HepG2 (cell line): Measurements from ENCODE around the gene COPS6. TPM values are rescaled to one million over a fixed set of nuclear protein-coding genes. Genes with fewer than 3 reads are reported as not detected.

Experiments used
- ASH2L ChIP-seq: fragments of 300-600, 200-600 bp; sonication (generic); IDR thresholded peaks from 2 replicates; pipeline ENCODE4 v1.7.0; 2017; ENCODE audit warnings: low read depth, mild to moderate bottlenecking, moderate library complexity, mixed read lengths, low read length; ENCODE audit not compliant: insufficient read length
- CREM ChIP-seq, 2 experiments: sonication (generic) in 1 of 2; formaldehyde crosslinking in 1 of 2; IDR thresholded peaks; 2 replicates each; pipeline versions ENCODE4 v1.4.0 to v1.6.1; 2016 to 2020; ENCODE audit warnings: antibody characterized with exemption in 1 of 2, mild to moderate bottlenecking in 1 of 2, missing genetic modification reagents in 1 of 2
- ESRRA ChIP-seq: sonication (generic); formaldehyde crosslinking; IDR thresholded peaks from 2 replicates; pipeline ENCODE4 v1.5.1; 2020; ENCODE audit warnings: mild to moderate bottlenecking, low read depth, missing genetic modification reagents
- IRF9 ChIP-seq: sonication (generic); formaldehyde crosslinking; IDR thresholded peaks from 2 replicates; pipeline ENCODE4 v1.8.0; 2022; ENCODE audit warnings: missing genetic modification reagents, mild to moderate bottlenecking, borderline replicate concordance
- KDM5A ChIP-seq: fragments of 200-600 bp; sonication (generic); IDR thresholded peaks from 2 replicates; pipeline ENCODE4 v1.7.0; 2018; ENCODE audit warnings: antibody characterized with exemption, mild to moderate bottlenecking, low read length, borderline replicate concordance
- PAWR ChIP-seq: sonication (generic); formaldehyde crosslinking; IDR thresholded peaks from 2 replicates; pipeline ENCODE4 v1.4.0; 2020; ENCODE audit warnings: missing genetic modification reagents, mild to moderate bottlenecking, borderline replicate concordance
- RBM39 ChIP-seq: fragments of 200-400 bp; formaldehyde crosslinking; IDR thresholded peaks from one replicate; pipeline ENCODE4 v1.6.1; 2018; ENCODE audit warnings: antibody characterized with exemption, mild to moderate bottlenecking, low read depth, low read length; ENCODE audit not compliant: poor library complexity, severe bottlenecking
- TOPORS ChIP-seq: sonication (generic); formaldehyde crosslinking; IDR thresholded peaks from 2 replicates; pipeline ENCODE4 v1.8.0; 2023; ENCODE audit warnings: mild to moderate bottlenecking, missing genetic modification reagents
- ZNF441 ChIP-seq: sonication (generic); formaldehyde crosslinking; IDR thresholded peaks from 2 replicates; pipeline ENCODE4 v1.7.0; 2021; ENCODE audit warnings: missing genetic modification reagents, borderline replicate concordance
- ZNF891 ChIP-seq: sonication (generic); formaldehyde crosslinking; IDR thresholded peaks from 2 replicates; pipeline ENCODE4 v1.5.0; 2020; ENCODE audit warnings: mild to moderate bottlenecking, missing genetic modification reagents
- polyA plus RNA-seq, 8 experiments: library from polyadenylated mRNA; depleted of rRNA in 3 of 8; stranded (reverse) in 7 of 8; unstranded in 1 of 8; fragments of >200 nt; fragmentation: Illumina TruSeq in 4 of 8; extraction: Trizol in 4 of 8; gene quantifications; 2 replicates each; pipeline versions ENCODE4 v1.2.1 to v1.2.3, GENCODE V29; 2011 to 2016; ENCODE audit warnings: low read depth in 4 of 8, missing spikeins in 1 of 8, mixed read lengths in 1 of 8; ENCODE audit not compliant: insufficient read depth in 1 of 8
- total RNA-seq, 5 experiments: library from RNA; depleted of rRNA; stranded (reverse); fragments of >200 nt; fragmentation: Illumina TruSeq; extraction: Trizol; gene quantifications; 2 replicates each; pipeline ENCODE4 v1.2.3, GENCODE V29; 2016; ENCODE audit warnings: low read depth in 1 of 5
- TF ChIP-seq, protein P1 (sequence below): sonication (generic); formaldehyde crosslinking; IDR thresholded peaks from 2 replicates; pipeline ENCODE4 v1.4.0; 2020; ENCODE audit warnings: mild to moderate bottlenecking, missing genetic modification reagents
- TF ChIP-seq, protein P2 (sequence below), 2 experiments: fragments of 450-650 bp in 1 of 2; sonication (generic) in 1 of 2; formaldehyde crosslinking in 1 of 2; IDR thresholded peaks; 2 replicates each; pipeline versions ENCODE4 v1.6.1 to v1.8.0; 2016 to 2022; ENCODE audit warnings: antibody characterized with exemption in 1 of 2, mild to moderate bottlenecking in 1 of 2, missing genetic modification reagents in 1 of 2
- TF ChIP-seq, protein P3 (sequence below): fragments of 450-650 bp; IDR thresholded peaks from 2 replicates; pipeline ENCODE4 v1.6.1; 2017

Gene COPS6
- total and polyA plus RNA-seq, 2 of the 13 experiments (the other 11 are each of a cell fraction or from before 2014, with no cell fraction given), result 33.4 to 117 TPM

- TF ChIP-seq CREM (IDR thresholded peaks at IDR 0.05) (peak; percentile 49; the same call in 1 of the 2 replicates), CREM (CRISPR knock-in tag; IDR thresholded peaks at IDR 0.05) (no peak), RBM39 (peak; percentile 33), IRF9 (peak; percentile 34; the same call in 1 of the 2 replicates), PAWR (no peak), ZNF441 (peak; percentile 100), KDM5A (peak; percentile 87), ZNF891 (CRISPR knock-in tag) (no peak; the same call in 1 of the 2 replicates), TOPORS (CRISPR knock-in tag) (no peak), ESRRA (no peak), ASH2L (peak; percentile 84)
- TF ChIP-seq, protein P1, sequence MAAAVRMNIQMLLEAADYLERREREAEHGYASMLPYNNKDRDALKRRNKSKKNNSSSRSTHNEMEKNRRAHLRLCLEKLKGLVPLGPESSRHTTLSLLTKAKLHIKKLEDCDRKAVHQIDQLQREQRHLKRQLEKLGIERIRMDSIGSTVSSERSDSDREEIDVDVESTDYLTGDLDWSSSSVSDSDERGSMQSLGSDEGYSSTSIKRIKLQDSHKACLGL (CRISPR knock-in tag), result no peak
- TF ChIP-seq, protein P2, sequence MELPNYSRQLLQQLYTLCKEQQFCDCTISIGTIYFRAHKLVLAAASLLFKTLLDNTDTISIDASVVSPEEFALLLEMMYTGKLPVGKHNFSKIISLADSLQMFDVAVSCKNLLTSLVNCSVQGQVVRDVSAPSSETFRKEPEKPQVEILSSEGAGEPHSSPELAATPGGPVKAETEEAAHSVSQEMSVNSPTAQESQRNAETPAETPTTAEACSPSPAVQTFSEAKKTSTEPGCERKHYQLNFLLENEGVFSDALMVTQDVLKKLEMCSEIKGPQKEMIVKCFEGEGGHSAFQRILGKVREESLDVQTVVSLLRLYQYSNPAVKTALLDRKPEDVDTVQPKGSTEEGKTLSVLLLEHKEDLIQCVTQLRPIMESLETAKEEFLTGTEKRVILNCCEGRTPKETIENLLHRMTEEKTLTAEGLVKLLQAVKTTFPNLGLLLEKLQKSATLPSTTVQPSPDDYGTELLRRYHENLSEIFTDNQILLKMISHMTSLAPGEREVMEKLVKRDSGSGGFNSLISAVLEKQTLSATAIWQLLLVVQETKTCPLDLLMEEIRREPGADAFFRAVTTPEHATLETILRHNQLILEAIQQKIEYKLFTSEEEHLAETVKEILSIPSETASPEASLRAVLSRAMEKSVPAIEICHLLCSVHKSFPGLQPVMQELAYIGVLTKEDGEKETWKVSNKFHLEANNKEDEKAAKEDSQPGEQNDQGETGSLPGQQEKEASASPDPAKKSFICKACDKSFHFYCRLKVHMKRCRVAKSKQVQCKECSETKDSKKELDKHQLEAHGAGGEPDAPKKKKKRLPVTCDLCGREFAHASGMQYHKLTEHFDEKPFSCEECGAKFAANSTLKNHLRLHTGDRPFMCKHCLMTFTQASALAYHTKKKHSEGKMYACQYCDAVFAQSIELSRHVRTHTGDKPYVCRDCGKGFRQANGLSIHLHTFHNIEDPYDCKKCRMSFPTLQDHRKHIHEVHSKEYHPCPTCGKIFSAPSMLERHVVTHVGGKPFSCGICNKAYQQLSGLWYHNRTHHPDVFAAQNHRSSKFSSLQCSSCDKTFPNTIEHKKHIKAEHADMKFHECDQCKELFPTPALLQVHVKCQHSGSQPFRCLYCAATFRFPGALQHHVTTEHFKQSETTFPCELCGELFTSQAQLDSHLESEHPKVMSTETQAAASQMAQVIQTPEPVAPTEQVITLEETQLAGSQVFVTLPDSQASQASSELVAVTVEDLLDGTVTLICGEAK (IDR thresholded peaks at IDR 0.05), result no peak
- TF ChIP-seq, protein P2 (CRISPR knock-in tag; IDR thresholded peaks at IDR 0.05), result peak; percentile 84
- TF ChIP-seq, protein P3, sequence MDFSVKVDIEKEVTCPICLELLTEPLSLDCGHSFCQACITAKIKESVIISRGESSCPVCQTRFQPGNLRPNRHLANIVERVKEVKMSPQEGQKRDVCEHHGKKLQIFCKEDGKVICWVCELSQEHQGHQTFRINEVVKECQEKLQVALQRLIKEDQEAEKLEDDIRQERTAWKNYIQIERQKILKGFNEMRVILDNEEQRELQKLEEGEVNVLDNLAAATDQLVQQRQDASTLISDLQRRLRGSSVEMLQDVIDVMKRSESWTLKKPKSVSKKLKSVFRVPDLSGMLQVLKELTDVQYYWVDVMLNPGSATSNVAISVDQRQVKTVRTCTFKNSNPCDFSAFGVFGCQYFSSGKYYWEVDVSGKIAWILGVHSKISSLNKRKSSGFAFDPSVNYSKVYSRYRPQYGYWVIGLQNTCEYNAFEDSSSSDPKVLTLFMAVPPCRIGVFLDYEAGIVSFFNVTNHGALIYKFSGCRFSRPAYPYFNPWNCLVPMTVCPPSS, result no peak
Measured at GRCh38 chr7:100119072-100119969, 30.6 kb downstream of the COPS6 start, which contains the start of the genes CNPY4 and TAF6 (continued).
